Activated T-cell treated with anti-CD3 and anti-CD28 coated beads for 4 hours (primary cell): ENCODE data around the gene COBL.
"Not testable (repeated sequence)": the region's sequence is repeated elsewhere in the genome, so short reads cannot be mapped to it uniquely, and the experiment has no call there.

Experiments
- DNase-seq: peaks from one replicate; pipeline ENCODE4 v3.0.0-alpha.2; 2020

COBL gene

DNA sequence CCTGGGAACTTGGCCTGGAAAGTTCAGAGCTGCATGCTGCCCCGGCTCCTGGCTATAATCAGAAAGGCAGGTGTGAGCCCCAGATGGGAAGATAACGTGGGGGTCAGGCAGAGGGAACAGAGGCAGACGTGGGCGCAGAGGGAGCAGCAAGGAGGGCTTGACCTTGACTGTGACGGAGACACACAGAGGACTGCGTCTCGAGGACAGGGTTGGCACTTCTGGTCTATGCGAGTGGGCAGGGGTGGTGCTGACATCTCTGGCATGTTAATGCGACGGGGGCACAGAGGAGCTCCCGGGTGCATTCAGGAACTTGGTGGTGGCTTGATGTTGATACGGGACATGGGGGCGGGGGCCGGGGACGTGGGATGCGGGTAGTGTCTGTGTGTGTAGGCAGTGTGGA lies 301.8 kb downstream of the COBL start:
- no peak for DNase-seq

DNA sequence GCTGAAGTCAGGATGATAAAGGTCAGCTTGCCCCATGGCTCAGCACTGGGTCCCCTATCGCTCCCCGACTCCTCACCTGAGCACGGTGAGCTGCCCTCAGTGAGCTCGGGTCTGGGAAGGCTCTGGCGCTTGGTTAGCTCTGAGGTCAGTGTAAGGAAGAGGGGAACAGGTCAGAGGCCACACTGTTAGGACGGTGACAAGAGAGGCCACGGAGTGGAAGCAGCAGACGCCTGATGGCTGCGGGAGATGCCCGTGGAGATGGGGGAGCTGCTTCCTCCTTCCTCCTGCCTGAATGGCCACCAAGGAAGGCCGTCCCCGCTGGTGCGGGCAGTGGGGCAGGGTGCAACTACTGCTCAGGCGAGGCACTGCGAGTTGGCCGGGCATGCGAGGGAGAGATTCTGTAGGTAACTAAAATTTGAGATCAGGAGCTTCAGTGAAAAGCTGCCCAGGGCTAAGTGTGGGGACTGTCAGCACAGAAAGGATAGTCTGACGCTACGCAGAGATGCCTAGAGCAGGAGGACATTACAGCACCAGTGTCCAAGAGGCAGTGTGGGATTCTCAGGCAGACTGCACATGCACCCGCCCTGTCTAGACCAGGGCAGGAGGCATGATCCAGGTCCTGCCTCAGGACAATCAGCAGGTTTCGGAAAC lies 302.6 kb downstream of the COBL start:
- DNase-seq = no peak

DNA sequence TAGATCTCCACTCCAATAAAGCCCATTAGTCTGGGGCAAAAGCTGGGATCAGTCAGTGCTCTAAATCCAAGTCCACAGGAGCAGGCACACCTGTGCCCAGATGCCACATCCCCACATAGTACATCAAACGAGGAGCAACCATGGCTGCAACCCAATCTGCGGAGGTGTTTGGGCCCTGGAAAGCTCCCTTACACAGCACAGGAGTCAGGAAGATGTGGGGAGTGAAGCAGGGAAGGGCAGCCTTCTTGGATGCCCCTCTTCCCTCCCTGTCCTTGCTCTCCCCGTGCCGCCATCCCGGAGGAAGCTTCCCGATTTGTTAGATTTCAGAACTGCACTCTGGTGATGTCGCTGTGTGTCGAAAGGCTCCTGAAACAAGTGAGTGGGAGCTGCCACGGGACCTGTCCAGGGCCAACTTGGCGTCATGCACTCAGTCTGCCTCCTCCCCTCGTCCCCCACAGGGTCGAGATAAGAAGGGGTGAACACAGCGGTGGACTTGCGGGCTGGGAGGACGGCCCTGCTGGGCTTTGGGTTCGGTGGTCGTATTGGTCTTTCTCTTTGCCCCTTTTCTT lies 303.3 kb downstream of the COBL start:
- DNase-seq = no peak

DNA sequence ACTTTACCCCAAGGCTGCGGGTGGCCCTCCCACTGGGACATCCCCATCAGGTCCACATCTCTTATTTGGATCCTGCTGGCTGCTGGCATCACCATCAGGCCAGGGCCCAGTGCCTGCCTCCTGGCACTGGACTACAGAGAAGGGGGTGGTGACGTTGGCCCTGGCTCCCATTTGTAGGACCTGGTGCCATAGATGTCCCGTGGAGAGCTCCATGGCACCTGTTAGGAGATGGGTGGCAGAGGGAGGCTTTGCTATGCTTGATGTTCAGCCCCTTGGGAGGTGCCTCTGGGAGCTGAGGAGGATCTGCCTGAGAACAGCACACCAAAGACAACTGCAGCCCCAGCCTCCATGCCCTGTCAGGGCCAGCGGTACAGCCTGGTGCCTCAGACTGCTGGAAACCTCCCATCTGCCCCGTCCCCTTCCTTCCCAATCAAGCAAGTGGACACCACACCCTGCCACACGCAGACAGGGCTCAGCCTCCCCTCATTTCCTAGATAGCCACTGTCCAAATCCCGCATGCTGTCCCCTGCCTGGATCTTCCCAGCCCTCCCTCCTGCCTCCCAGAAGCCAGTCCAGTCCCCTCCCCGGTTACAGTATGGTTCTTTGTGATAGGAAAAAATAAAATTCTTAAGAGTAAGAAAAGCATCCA lies 303.9 kb downstream of the COBL start:
- DNase-seq = no peak

DNA sequence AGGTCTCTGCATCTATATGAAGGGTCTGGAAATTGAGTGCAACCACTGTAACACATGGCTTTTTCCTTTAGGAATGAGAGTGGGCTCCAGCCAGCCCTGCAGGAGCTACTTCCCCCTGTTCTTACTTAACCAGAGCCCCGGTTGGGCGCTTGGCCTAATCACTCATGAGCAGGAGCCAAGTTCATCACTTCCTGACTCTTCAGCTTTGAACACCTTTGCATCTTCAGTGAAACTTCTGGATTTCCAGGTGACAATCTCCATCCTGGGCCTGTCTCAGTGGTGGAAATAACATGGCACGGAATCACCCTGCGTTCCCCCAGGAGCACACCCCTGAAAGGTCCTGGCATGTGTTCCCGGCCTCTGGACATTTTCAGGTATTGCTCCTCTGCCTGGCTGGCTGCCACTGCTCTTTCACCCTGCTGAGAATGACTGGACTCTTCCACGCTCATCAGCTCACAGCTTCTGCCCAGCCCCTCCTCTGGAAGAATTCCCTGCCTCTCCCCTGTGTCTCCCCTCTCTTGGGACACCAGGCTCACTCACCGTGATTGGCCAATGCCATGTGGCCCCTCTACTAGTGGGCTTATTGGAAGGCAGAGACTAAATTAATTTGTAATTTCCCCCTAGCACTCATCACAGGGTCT lies 304.8 kb downstream of the COBL start:
- DNase-seq = no peak

DNA sequence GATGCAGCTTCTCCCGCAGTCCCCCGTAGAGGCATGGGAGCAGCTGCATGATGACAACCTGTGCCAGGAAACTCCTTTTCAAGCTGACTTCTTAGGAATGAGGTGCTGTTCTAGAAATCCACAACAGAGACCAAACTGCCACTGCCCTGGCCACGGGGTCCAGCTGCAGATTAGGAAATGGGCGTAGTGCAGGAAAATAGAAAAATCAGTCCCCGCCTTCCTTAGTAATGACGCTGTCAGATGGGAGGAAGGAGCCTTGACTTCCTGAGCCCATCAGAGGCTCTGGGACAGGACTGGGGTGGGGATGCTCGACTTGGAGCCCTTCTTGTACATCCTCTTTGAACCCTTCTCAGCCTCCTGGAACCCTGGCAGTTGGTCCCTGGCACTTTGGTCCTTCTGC lies 306.1 kb downstream of the COBL start:
- no peak for DNase-seq

DNA sequence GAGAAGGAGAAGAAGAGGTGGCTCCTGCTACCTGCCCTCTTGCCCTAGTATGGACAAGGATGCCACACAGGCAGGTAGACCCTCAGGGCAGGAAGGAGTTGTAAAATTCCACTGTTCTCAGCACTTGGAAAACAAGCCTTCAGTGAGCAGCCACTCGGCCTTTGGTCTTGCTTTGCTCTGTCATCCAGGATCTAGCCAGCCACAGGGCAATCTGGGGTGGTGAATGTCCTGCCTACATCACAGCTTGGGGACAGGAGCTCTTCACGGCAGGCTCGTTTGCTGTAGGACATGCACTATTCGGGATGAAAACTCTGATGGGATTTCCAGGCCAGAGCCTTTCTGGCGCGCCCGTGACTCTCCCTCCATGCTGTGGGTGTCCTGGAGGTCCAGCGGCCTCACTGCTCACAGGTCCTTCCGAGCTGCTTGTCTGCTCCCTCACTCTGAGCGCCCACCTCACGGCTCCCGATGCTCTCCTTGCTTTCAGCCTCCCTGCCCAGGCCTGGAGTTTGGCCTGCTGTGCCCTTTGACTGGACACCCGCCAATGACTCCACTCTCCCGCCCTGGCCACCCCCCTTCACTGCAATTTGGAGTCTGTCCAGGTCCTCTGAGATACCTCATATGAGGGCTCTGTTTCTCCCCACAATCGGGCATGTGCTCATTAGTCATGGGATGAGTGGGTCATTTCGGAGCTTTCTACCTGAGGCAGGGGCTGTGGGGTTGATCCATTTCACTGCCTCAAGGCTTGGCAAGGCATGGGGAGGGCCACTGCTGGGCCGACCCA lies 306.7 kb downstream of the COBL start:
- no peak for DNase-seq

DNA sequence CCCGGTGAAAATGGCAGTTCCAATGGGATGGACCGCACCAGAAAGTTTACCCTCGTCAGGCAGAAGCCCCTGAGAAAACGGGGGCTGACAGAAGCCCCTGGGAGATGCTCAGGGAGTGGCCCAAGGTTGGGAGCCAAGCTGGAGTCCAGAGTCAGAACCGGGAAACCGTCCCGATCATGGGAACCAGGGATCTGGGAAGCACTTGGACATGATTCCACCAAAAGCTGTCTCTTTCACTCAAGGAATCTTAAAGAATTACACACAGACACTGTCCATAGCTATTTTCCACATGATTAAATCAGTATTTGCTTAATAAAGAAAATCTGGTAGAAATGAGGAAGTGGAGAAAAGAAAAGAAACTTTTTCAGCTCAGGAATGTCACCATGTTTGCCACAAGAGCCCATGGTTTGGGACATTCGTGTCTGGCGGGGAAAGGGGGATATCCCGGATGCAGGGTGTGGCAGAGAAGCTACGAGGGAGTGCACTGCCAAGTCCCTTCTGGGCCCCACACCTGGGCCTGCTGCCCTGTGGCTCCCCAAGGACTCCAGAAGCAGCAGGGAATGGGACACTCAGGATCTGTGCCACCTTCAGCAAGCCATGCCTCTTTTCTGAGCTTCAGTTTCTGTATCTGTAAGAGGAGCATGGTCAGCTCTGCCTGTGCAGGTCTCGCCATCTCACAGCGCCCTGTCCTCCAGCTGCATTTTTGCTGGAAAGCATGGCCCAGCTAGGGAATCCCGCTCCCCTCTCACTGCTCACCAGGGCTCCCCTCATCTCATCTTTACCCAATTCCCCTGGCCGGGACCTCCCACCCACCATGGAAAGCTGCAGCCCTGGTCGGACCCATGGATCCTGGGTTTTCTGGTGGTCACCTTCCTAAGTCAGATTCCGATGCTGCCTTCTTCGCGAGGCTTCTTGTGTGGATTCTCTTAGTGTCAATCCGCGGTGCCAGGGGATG lies 308.8 kb downstream of the COBL start:
- DNase-seq = no peak

DNA sequence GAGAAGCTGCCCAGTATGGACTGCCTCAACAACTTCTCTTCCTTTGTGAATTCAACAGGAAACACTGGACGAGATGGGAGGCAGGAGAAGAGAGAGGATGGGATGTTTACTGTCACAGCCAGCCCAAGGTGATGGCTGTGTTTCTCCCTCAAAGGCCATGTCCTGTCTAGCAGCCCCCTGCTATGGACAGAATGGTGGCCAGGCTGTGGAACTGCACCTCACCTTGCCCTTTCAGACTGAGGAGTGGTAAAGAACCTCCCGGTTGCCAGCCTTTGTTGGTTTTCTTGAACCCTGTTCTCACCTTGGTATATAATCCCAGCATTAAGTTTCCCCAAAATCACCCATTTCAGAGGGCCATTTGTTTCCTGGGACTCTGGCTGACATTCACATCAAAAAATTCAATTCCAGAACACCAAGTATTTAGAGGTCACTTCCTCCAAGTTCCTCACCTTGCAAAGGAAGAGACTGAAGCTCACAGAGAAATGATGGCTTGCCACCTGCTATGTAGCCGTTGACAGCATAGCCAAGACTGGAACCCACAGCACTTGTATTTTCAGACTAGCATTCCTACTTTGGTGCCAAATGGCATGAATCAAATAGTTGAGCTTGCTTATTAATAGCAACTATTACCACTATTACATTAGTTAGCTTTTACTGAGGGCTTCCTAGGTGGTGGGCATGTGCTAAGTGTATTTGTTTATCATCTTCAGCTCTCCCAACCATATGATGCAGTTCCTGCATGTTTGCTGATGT lies 309.9 kb downstream of the COBL start:
- DNase-seq = no peak

DNA sequence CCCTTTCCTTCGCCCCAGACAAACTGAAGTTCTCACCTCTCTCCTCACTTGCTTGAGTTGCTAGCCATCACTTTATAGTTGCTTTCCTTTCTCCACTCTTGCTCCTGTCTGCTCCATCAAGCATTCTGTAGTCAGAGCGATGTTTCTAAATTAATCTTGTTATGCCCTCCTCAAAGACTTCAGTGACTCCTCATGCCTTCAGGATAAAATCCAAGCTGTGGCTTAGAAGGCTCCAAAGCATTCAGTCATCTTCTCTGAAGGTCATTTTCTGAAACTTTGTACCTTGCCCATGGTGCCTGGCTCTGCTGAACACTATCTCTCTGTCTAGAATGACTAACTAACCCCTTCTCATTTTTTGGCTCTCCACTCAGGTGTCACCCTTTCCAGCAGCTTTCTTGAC lies 311.5 kb downstream of the COBL start:
- DNase-seq = no peak

DNA sequence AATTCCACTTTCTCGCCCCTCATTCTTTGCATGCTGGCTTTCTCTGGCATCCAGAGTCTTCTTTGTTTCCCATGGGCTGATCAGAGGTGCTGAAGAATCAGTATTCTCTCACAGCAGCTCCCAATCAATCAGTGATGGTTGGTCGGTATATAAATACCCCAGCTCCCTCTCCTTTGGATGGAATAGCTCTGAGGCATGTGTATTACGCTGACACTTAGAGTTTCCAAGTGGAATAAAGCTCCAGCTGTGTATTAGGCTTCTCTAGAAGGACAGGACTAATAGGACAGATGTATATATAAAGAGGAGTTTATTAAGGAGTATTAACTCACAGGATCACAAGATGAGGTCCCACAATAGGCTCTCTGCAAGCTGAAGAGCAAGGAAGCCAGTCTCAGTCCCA lies 315.7 kb downstream of the COBL start:
- DNase-seq = no peak

DNA sequence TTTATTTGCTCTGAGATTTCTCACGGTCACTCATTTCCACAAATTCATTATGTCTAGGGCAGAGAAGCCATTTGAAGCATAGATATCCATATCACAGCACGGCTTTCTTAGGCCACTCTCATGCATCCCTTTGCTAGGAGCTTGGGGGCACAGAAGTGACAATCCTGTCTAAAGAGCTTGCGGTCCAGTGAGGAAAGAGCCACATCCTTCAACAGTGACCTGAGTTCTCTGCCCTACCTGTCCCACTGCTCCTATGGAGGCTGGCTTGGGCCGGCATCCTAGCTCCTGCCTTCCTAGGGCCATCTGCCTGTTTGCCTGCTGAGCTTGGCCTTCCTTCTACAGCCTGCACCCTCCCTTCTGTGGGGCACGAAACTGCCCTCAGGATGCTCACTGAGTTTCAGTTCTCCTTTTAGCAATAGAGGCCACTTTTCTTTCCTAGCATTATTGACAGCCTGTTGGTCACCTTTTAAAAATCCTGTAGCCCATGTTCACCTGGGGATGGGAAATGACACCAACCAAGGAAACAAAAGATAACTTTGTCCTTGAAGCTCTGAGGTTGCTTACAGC lies 321.8 kb downstream of the COBL start:
- DNase-seq = no peak

DNA sequence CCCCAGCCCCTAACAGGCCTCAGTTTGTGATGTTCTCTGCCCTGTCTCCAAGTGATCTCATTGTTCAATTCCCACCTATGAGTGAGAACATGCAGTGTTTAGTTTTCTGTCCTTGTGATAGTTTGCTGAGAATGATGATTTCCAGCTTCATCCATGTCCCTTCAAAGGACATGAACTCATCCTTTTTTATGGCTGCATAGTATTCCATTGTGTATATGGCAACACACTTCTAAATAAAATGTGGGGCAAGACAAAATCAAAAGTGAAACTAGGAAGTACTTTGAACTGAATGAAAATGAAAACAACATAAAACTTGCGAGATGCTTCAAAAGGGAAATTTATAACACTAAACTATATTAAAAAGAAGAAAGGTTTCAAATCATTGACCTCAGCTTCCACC lies 326.4 kb downstream of the COBL start:
- DNase-seq = not testable (repeated sequence)

DNA sequence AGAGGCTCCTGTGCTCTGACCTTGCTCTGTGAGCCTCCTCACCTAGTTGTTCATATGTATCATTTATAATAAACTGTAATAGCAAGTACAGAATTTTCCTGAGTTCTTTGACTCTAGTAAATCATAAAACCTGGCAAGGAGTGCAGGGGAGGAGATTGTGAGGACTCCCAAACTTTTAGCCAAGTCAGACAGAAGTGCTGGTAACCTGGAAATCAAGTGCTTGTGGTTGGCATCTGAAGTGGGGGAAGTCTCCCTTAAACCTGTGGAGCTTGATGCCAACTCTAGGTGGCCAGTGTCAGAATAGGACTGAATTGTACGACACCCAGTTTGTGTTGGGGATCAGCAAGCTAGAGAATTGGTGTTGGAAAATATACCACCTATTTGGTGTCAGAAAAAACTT lies 327.6 kb downstream of the COBL start:
- no peak for DNase-seq

DNA sequence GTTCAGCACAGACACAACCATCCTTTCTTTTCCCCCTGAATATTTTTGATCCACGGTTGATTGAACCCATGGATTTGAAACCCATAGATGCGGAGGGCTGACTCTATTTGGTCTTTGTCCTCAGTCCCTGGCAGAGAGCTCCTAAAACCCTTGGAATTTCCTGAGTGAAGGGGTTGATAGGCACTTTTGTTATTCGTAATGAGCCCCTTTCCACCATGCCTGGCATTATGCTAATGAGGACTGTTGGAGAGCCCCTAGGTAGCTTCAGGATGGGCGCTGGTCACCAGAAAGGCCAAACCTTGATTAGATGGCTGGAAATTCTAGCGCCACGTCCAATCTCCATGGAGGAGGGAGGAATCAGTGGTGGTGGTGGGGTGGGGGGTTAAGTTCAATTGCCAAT lies 328.1 kb downstream of the COBL start:
- DNase-seq = no peak

DNA sequence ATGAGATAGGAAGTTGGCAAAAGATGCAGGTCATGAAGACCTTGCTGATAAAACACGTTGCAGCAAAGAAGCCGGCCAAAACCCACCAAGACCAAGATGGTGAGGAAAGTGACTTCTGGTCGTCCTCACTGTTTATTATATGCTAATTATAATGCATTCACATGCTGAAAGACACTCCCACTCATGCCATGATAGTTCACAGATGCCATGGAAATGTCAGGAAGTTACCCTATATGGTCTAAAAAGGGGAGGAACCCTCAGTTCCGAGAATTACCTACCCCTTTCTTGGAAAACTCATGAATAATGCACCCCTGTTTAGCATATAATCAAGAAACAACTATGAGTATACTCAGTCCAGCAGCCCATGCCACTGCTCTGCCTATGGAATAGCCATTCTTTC lies 331.5 kb downstream of the COBL start:
- DNase-seq = no peak

DNA sequence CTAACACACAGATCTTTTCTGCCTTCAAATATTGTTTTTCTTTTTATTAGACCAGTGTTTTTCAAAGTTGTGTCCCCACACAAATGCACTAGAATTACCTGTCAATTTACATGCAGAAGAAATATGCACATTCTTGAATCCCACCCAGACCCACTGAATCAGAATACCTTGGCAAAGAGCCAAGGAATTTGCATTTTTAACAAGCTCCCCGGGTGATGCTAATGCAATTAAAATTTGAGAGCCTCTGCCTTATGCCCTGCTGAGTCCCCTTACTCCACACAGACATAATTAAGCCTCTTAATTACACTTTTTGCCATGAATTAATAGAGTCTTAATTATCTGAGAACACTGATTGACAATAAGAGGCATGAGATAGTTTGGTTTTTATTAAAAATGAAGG lies 332.8 kb downstream of the COBL start:
- no peak for DNase-seq

DNA sequence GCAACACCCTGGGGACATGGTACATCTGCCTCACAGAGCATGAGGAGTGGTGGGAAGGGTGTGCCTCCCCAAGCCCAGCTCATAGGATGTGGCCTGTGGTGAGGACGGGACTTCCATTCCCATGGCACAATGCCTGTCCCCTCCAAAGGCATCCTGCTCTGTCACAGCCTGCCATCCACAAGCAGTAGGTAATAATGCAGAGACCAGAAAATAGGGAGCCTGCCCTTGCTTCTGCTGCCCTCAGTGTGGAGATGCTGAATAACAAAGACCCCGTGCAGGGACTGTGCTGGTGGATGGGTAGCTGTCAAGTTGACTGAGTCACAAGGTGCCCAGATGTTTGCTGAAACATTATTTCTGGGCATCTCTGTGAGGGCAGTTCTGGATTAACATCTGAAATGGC lies 334.0 kb downstream of the COBL start:
- no peak for DNase-seq

DNA sequence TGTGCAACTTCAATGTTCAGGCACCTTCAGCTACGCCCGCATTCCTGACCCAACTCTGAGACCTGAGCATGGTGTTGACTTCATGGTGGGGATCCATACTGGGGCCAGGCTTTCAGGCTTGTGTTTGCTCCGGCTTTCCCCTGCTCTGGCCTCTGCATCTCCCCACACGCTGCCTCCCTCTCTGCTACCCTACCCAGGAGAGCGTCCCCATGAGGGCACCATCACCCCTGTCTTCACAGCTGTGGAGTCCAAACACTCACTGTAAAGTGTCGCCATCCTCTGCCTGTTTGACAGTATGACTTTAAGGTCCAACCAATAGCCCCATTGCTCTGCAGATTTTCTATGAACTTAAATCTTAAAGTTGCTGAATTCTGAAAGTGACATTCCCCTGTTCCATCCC lies 334.9 kb downstream of the COBL start:
- DNase-seq = no peak

DNA sequence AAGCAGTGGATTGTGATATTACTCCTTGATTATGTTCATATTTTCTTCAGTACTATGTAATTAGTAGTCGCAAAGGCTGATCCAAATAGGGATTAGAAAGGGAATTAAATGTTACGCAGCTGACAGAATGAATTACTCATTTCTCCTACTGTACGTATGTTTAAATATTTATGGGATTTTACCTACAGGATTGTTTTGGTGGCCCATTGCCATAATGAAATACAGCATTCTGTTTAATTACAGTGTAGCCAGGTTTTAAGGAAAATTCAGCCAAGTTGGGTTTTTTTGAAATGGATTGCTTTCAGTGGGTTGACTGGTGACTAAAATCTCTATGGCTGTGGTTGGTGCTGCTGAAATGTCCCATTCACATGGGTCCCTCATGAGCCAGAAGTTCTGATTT lies 336.2 kb downstream of the COBL start:
- DNase-seq = no peak

DNA sequence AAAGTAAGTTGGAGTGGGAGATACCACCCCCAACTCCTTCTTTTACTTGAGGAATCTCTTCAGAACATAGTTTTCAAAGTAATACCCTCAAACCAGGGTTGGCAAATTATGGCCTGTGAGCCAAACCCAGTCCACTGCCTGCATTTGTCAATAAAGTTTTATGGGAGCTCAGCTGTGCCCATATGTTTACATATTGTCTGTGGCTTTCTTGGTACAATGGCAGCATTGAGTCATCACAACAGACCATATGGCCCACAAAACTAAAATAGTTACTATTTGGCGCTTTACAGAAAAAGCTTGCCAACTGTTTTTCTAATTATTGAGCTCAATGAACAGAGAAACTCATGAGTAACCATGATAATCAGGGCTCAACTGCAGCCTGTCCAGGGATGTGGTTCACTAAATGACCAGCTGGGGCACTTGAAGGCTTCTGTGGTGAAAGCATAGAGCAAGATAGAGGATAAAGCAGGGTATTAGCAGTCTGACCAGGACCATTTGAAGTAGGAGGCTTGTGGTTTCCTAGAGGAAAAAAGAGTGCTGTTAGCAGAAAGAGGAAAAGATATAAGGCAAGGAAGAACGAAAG lies 337.9 kb downstream of the COBL start:
- DNase-seq = no peak
